HG02938 (cell line): ENCODE data around the gene SNTB2.

ENCODE experiments used
- ATAC-seq: cut with Tn5 transposase; IDR thresholded peaks from one replicate; pipeline ENCODE4 v1.9.1; 2021; ENCODE audit warnings: mild to moderate bottlenecking, moderate library complexity; ENCODE audit not compliant: unreplicated experiment

The SNTB2 gene

GRCh38 chr16:69316595-69317034, 129.7 kb downstream of the SNTB2 start:
- ATAC-seq = no peak

- no peak for ATAC-seq
Observed at GRCh38 chr16:69318177-69318910, 131.4 kb downstream of the SNTB2 start.

GRCh38 chr16:69318911-69319289, 131.9 kb downstream of the SNTB2 start:
- ATAC-seq = no peak

- ATAC-seq = no peak
Observed at GRCh38 chr16:69319381-69319780, 132.4 kb downstream of the SNTB2 start.

GRCh38 chr16:69319826-69320739, 133.1 kb downstream of the SNTB2 start:
- no peak for ATAC-seq

GRCh38 chr16:69320740-69321073, 133.7 kb downstream of the SNTB2 start:
- no peak for ATAC-seq

- no peak for ATAC-seq
Observed at GRCh38 chr16:69321080-69321479, 134.1 kb downstream of the SNTB2 start.

GRCh38 chr16:69322343-69322742, 135.4 kb downstream of the SNTB2 start:
- no peak for ATAC-seq

- no peak for ATAC-seq
Observed at GRCh38 chr16:69323415-69323814, 136.5 kb downstream of the SNTB2 start.

GRCh38 chr16:69324013-69324531, 137.1 kb downstream of the SNTB2 start:
- ATAC-seq = no peak

- no peak for ATAC-seq
Observed at GRCh38 chr16:69324585-69325253, 137.8 kb downstream of the SNTB2 start.

- ATAC-seq = no peak
Observed at GRCh38 chr16:69325784-69326171, 138.8 kb downstream of the SNTB2 start.

- ATAC-seq = no peak
Observed at GRCh38 chr16:69326172-69326873, 139.4 kb downstream of the SNTB2 start.

- no peak for ATAC-seq
Observed at GRCh38 chr16:69327585-69328310, 140.8 kb downstream of the SNTB2 start.

GRCh38 chr16:69328854-69329316, 141.9 kb downstream of the SNTB2 start:
- no peak for ATAC-seq

GRCh38 chr16:69329369-69330285, 142.7 kb downstream of the SNTB2 start:
- ATAC-seq = peak; percentile 32

- peak; percentile 95 for ATAC-seq
Observed at GRCh38 chr16:69330286-69331109, 143.5 kb downstream of the SNTB2 start, which contains the start of gene PDF. Gene PDF (minus strand): TSS chr16:69330588. CDS start chr16:69330570, 18 bp downstream.

GRCh38 chr16:69334696-69335095, 147.7 kb downstream of the SNTB2 start:
- ATAC-seq = no peak
